Measurements from ENCODE around the gene KDM5A. TPM values are rescaled to one million over a fixed set of nuclear protein-coding genes. Genes with fewer than 3 reads are reported as not detected.
"Not testable (repeated sequence)": the region's sequence is repeated elsewhere in the genome, so short reads cannot be mapped to it uniquely, and the experiment has no call there.

Gene KDM5A
- total RNA-seq, 4 donors from 2014 or later = 52.1 to 72.3 (median 66.2) TPM

DNA sequence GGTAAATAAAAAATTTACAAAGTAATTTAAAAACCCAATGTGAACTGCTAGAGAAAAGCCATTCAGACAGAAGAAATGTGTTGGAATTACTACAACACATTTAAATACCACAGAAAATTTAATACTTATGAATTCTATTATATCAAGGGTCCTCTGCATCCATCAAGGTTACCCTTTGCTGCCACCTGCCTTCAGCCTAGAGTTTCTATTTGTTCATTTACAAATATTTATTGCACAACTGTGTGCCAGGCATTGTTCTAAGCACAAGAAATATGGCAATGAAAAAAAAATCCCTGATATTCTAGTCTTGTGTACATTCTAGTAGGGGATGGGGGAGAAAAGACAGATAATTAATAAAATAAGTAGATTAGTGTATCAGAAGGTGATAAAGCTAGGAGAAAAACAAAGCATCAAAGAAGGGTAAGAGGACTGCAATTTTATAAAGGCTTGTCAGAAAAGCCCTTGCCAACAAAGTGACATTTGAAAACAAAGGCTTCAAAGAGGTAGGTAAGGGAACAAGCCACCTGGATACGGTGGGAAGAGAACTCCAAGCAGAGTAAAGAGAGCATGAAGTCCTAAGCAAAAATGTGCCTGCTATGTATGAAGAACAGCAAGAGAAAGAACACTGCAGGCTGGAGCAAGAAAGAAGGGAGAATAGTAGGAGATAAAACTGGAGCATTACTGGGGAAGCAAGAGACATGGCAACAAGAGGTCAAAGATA lies 67.4 kb downstream of the KDM5A start:
- no peaks in the 10 kb centered on the region for H3K4me1 ChIP-seq
- H3K36me3 ChIP-seq = peaks cover 56 to 62% of the 10 kb centered on the region in 2 donors
- 75 to 89% methylated on average over 1 of the region's 1 CpG for WGBS, 2 donors
- no peak for TF ChIP-seq POLR2A (IDR thresholded peaks at IDR 0.05)
- TF ChIP-seq, protein P1, sequence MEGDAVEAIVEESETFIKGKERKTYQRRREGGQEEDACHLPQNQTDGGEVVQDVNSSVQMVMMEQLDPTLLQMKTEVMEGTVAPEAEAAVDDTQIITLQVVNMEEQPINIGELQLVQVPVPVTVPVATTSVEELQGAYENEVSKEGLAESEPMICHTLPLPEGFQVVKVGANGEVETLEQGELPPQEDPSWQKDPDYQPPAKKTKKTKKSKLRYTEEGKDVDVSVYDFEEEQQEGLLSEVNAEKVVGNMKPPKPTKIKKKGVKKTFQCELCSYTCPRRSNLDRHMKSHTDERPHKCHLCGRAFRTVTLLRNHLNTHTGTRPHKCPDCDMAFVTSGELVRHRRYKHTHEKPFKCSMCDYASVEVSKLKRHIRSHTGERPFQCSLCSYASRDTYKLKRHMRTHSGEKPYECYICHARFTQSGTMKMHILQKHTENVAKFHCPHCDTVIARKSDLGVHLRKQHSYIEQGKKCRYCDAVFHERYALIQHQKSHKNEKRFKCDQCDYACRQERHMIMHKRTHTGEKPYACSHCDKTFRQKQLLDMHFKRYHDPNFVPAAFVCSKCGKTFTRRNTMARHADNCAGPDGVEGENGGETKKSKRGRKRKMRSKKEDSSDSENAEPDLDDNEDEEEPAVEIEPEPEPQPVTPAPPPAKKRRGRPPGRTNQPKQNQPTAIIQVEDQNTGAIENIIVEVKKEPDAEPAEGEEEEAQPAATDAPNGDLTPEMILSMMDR (IDR thresholded peaks at IDR 0.05) = peak in 3 of 6 experiments; percentile 32 to 36 (median 33)
- peak; percentile 13 to 15 for DNase-seq
- no peaks in the 10 kb centered on the region for H3K27me3 ChIP-seq
- H3K9me3 ChIP-seq = no peaks in the 10 kb centered on the region
- H3K27ac ChIP-seq = no peak overlapping the region
- intact Hi-C loops (cut with DNase I) = no loop called here
- no peak overlapping the region for H3K4me3 ChIP-seq (replicated peaks in 1 of 3)

DNA sequence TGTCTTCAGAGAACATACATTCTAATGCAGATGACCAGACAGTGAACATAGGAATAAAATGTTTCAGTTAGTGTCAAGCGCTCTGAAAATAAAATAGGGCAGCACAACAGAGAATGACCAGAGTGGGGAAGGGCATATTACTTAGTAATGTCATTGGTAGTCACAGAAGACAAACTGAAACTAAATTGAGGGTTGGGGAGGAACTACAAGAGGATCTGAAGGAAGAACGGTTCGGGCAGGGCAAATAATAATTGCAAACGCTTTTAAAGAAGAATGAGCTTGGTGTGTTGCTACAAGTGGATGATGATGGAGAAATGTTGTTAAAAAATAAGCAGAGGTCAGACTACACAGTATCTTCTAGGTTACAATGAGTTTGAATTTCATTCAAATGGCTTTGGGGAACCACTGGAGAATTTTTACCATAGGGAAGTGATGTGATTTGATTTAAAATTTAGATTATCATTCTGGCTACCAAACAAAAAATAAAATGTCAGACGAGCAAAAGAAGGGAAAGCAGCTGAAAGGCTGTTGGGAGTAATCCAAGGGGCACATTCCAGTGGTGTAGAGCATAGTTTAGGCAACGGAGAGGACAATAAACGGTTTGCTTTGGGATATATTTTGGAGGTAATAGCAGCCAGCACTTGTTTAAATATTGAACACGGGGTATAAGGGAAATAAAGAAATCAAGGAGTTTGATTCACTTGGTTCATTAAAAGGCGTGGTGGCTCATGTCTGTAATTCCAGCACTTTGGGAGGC lies 70.2 kb downstream of the KDM5A start:
- H3K4me1 ChIP-seq = no peaks in the 10 kb centered on the region
- H3K27ac ChIP-seq = no peak overlapping the region
- intact Hi-C loops (cut with DNase I) = no loop called here
- no peaks in the 10 kb centered on the region for H3K27me3 ChIP-seq
- DNase-seq = no peak
- no peak overlapping the region for H3K4me3 ChIP-seq (replicated peaks in 1 of 3)
- WGBS, 2 donors = 82 to 84% methylated on average over 9 of the region's 9 CpGs
- TF ChIP-seq, protein P1 (IDR thresholded peaks at IDR 0.05) = no peak
- no peak for TF ChIP-seq POLR2A (IDR thresholded peaks at IDR 0.05)
- H3K9me3 ChIP-seq = no peaks in the 10 kb centered on the region
- peaks cover 54 to 64% of the 10 kb centered on the region in 2 donors for H3K36me3 ChIP-seq

DNA sequence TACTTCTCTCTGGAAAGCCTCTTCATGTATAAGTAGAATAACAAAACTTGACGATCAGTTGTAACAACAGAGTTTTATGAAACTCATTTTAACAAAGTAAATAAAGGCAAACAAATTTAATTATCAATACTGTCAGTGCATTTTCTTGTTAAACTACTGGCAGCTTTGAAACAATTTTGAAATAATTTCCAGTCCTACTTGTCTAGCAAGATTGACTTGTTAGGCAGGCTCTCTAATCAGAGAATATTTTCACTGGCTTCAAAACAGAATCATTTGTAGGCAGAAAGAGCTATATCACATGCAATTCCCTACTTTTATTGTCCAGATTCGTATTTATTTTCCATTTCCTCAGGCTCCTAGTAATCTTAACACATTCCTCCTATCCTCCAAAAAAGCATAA lies 80.6 kb downstream of the KDM5A start:
- Histone ChIP-seq H3K27me3 (no peaks in the 10 kb centered on the region), H3K4me3 (replicated peaks in 1 of 3) (no peak overlapping the region), H3K36me3 (peaks cover 70 to 79% of the 10 kb centered on the region in 2 donors), H3K4me1 (no peaks in the 10 kb centered on the region), H3K27ac (no peak overlapping the region), H3K9me3 (no peaks in the 10 kb centered on the region)
- no peak for DNase-seq
- intact Hi-C loops (cut with DNase I) = no loop called here
- no peak for TF ChIP-seq POLR2A (IDR thresholded peaks at IDR 0.05)
- TF ChIP-seq, protein P1 (IDR thresholded peaks at IDR 0.05) = no peak
- WGBS, 2 donors = 79 to 87% methylated on average over 2 of the region's 2 CpGs

DNA sequence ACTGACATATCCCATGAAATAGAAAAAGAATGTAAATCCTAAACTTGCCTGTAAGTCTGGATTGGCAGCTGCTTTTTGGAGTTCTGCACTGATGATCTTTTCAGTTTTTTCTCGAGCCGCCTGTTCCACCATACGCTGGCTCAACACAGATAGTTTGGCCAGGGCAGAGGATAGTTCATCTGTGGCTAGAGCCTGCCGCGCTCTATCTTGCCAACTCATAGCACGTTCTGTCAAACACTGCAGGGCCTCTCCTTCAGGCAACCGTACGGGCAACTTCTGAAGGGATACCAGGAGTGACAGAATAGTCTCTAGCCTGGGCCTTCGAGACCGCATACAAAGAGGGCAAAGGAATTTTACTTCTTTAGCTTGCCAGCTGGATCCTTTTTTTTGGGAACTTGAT lies 81.7 kb downstream of the KDM5A start:
- 96 to 97% methylated on average over 10 of the region's 10 CpGs for WGBS, 2 donors
- no peaks in the 10 kb centered on the region for H3K27me3 ChIP-seq
- H3K9me3 ChIP-seq = no peaks in the 10 kb centered on the region
- intact Hi-C loops (cut with DNase I) = no loop called here
- peaks cover 62 to 73% of the 10 kb centered on the region in 2 donors for H3K36me3 ChIP-seq
- no peak for TF ChIP-seq POLR2A (IDR thresholded peaks at IDR 0.05)
- TF ChIP-seq, protein P1 (IDR thresholded peaks at IDR 0.05) = no peak
- H3K27ac ChIP-seq = no peak overlapping the region
- DNase-seq = no peak
- no peaks in the 10 kb centered on the region for H3K4me1 ChIP-seq
- no peak overlapping the region for H3K4me3 ChIP-seq (replicated peaks in 1 of 3)

DNA sequence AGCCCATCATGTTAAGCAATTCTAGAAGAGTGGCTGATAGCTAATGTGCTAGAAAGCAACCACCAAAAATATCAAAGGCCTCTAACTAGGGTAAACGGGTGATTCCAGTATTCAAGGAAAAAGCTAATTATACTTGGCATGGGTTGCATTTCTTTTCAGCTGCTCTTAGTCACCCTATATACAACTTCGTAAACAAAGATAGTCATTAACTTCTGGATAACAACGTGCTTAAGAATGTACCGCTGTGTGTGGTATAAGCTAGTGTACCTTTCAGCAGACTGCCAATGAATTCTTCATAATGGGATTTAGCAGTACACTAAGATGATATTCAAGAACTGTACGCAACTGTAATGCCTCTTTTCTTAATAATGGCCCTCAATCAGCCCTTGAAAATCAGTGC lies 84.3 kb downstream of the KDM5A start:
- Histone ChIP-seq H3K36me3 (peaks cover 38 to 47% of the 10 kb centered on the region in 2 donors), H3K4me1 (no peaks in the 10 kb centered on the region), H3K9me3 (no peaks in the 10 kb centered on the region), H3K27me3 (no peaks in the 10 kb centered on the region), H3K27ac (no peak overlapping the region), H3K4me3 (replicated peaks in 1 of 3) (no peak overlapping the region)
- TF ChIP-seq, protein P1 (IDR thresholded peaks at IDR 0.05) = no peak
- no peak for TF ChIP-seq POLR2A (IDR thresholded peaks at IDR 0.05)
- WGBS, 2 donors = 89 to 95% methylated on average over 5 of the region's 5 CpGs
- no peak for DNase-seq
- intact Hi-C loops (cut with DNase I) = no loop called here

DNA sequence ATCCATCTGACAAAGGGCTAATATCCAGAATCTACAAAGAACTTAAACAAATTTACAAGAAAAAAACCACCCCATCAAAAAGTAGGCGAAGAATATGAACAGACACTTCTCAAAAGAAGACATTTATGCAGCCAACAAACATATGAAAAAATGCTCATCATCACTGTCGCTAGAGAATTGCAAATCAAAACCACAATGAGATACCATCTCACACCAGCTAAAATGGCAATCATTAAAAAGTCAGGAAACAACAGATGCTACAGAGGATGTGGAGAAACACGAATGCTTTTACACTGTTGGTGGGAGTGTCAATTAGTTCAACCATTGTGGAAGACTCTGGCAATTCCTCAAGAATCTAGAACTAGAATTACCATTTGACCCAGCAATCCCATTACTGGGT lies 86.4 kb downstream of the KDM5A start:
- H3K27ac ChIP-seq; intact Hi-C loops (cut with DNase I); DNase-seq; H3K4me1 ChIP-seq; H3K4me3 ChIP-seq (replicated peaks in 1 of 3); H3K9me3 ChIP-seq; H3K27me3 ChIP-seq: not testable (repeated sequence)
- WGBS, 2 donors = 86 to 95% methylated on average over 3 of the region's 3 CpGs
- peaks cover 22 to 30% of the 10 kb centered on the region in 2 donors for H3K36me3 ChIP-seq

DNA sequence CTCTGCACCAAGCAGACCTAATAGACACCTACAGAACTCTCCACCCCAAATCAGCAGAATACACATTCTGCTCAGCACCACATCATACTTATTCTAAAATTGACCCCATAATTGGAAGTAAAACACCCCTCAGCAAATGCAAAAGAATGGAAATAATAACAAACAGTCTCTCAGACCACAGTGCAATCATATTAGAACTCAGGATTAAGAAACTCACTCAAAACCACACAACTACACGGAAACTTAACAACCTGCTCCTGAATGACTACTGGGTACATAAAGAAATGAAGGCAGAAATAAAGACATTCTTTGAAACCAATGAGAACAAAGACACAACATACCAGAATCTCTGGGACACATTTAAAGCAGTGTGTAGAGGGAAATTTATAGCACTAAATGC lies 89.0 kb downstream of the KDM5A start:
- WGBS, 2 donors = 95 to 100% methylated on average over 1 of the region's 1 CpG
- intact Hi-C loops (cut with DNase I); H3K4me1 ChIP-seq; H3K9me3 ChIP-seq; DNase-seq; H3K27ac ChIP-seq; H3K27me3 ChIP-seq; H3K4me3 ChIP-seq (replicated peaks in 1 of 3): not testable (repeated sequence)
- H3K36me3 ChIP-seq = peaks cover 13 to 23% of the 10 kb centered on the region in 2 donors
